Amniotic epithelial cell (primary cell): Measurements from ENCODE around the gene TAF11.
"Not testable (repeated sequence)": the region's sequence is repeated elsewhere in the genome, so short reads cannot be mapped to it uniquely, and the experiment has no call there.

Experiments
- DNase-seq: peaks from one replicate; pipeline ENCODE4 v3.0.0-alpha.2; 2010; ENCODE audit warnings: low read depth

TAF11 gene, protein sequence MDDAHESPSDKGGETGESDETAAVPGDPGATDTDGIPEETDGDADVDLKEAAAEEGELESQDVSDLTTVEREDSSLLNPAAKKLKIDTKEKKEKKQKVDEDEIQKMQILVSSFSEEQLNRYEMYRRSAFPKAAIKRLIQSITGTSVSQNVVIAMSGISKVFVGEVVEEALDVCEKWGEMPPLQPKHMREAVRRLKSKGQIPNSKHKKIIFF

DNA sequence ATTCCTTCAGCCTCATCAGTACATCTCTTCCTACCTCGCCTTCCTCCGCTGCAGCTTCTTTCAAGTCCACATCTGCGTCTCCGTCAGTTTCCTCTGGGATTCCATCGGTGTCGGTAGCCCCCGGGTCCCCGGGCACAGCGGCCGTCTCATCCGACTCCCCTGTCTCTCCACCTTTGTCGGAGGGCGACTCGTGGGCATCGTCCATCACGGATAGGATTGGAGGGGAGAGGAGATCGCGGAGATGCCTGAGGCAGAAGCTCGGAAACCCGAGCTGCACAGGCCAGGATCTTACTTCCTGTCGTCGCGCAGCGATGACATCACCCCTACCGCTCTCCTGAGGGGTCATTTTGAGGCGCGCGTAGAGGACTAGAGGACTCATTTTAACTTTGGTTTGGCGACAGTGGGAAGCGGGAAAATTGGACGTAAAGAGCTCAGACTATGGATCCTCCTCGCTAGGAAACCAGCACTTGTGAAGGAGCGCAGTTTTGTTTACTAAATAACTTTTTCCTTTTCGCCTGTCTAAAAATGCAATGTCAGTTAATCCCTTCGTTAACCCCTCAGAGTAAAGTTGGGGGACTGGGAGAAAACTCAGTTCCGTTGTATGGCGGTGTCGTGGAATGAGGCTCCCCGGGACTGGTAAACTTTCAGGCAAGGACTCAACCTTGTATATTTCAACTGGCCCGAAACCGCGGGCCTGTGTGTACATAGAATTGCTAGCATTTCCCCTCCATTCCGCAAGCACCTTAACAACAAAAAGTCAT, at the start of gene TAF11:
Gene TAF11, minus strand, starts transcription at position 290 of the 761 bp plus-strand sequence. Its CDS starts 85 bp downstream, at position 205.
- peak; percentile 92 for DNase-seq

DNA sequence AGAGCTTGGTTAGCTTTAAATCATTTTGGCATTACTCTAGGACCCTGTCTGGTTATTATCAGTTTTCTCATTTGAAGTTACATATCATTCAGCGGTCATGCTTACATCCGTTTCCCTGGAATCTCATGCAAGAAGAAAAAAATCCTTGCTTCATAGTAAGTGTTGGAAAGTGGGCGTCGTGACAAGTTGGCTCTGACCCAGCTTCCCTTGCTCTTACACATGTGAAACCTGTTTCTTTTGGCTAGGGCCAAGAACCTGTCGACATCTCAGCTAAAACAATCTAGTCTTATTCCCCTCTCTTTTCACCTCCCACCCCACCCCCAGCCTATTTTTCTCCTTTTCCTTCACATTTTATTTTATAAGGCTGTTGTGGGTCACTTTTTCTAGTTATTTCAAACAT, 46.7 kb upstream of the TAF11 start:
- peak; percentile 96 for DNase-seq

DNA sequence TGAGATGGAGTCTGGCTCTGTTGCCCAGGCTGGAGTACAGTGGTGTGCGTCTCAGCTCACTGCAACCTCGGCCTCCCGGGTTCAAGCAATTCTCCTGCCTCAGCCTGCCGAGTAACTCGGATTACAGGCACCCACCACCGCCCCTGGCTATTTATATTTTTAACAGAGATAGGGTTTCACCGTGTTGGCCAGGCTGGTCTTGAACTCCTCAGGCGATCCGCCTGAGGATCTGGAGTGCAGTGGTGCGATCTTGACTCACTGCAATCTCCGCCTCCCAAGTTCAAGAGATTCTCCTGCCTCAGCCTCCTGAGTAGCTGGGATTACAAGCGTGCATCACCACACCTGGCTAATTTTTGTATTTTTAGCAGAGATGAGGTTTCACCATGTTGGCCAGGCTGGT, 44.4 kb upstream of the TAF11 start:
- DNase-seq, result not testable (repeated sequence)

DNA sequence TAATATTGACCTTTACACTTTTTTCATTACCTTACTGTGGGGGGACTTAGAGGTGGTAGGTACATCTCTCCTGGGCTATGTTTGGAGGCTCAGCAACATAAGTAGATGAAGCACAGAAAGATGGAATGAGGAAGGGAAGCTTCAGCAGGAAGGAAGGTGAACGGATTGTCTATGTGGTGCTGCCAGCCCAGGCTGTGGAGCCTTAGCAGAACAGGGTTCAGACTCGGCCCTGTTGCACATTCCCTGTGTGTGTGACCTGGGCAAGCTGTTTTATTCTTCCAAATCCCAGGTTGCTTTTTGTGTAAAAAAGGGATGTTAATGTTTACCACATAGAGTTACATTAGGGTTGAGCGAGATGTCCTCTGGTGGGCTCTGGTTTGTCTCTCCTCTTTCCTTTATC, 42.4 kb upstream of the TAF11 start:
- DNase-seq, result no peak

DNA sequence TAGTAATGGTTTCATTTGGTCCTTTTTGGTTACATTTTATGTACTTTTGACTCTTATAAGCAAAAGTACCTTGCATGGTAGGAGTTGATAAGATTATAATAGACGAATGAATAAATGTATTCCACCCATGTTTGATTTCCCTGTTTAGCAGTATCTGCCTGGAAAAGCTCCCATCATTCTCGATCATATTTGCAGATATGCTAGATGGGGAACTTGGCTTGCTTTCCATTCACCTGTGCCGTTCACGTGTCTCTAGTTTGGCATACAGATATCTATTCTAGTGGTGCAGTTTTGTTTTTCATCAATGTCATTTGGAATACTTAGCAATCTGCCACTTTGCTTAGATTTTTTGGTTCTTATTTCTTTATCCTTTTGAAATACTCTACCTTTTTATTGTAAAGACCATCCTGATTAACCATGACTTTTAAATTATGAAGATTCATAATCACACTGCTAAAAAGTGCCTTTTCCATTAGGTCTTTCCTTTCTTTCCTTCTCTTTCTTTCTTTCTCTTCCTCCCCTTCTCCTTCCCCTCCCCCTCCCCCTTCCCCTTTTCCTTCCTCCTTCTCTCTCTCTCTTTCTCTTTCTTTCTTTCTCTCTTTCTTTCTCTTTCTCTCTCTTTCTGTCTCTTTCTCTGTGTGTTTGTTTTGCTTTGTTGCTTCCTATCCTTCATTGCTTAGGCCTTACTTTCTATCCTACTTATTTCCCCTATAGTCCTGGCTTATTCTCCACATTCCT, 41.6 kb upstream of the TAF11 start:
- DNase-seq, result no peak

DNA sequence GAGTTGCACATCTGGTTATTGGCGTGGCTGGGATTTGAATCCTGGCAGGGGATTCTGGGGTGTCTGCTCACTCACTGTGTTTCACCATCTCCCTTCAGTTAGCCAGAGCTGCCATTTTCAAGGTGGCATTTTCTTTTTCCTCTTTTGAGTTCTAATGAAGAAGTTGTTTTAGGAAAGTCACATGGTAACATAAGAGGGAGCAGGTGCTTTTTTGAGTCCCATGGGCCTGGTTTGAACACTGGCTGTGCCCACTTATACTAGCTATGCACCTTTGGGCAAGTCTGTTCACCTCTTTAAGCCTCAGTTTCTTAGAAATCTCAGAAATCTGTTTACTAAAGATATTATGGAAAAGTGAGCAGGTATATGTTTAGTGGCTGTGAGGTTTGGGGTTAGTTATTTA, 40.9 kb upstream of the TAF11 start:
- no peak for DNase-seq

DNA sequence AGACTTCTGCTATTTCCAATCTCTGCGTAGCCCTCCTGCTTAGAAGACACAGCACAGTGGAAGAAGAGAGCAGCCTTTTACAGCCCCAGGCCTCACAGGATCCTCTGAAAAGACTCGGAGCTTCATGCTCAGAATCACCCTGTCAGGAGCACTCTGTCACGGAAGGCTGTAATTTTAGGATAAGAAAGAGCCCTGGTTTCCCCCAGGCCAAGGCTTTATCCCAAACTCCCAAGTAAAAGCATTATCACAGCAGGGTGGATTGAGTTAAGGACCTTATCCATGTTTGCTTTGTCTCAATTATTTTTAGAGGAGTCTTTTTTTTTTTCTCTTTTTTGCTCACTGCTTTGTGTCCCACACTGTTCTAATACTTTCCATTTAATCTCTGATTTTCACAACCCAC, 40.4 kb upstream of the TAF11 start:
- DNase-seq, result no peak

DNA sequence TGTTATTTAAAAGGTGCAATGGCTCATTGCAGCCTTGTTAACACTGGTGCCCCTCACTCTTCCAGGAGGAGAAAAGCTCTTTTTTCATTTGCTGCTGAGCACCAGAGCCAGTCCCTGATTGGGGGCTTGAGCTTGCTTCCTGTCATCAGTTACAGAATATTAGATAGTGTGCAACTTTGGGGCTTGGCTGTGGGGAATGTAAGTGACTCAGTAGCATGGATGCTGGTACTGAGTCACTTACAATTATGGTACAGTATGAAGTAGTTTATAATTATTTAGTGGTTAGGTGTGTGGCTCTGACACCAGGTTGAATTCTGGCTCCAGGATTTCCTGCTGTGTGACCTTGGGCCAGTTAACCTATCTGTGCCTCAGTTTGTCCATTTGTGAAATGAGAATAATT, 38.8 kb upstream of the TAF11 start:
- peak; percentile 61 for DNase-seq

DNA sequence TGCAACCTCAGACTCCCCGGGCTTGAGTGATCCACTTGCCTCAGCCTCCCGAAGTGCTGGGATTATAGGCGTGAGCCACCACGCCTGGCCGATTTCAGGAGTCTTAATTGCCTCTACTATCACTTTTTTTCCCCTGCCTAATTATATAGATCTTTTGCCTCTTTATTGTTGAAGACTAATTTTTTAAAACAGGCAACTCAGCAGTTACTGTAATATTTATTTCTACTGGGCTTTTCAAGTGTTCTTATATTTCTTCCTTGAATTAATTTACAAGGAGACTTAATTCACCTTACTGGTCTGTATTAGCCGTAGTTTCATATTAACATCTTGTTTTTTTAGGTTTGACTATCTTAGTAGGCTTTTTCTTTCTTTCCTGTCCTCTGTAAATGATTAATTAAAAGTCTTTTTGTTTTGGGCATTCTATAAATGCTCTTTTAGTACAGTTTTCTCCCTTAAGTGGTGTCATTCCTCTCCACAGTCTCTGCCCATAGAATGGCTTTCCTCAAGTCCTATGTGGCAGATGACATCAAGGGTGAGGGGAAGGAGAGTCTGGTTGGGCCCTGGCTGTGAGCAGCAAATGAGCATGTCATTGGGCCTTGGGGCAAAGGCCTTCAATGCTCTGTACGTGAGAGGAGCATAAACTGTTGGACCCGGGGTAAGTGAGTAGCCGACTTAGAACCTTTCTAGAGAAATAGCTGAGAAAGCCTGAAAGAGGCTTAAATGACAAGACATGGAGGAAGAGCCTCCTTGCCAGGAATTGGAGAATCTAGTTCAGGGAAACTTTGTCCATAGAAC, 37.2 kb upstream of the TAF11 start:
- DNase-seq, result no peak

DNA sequence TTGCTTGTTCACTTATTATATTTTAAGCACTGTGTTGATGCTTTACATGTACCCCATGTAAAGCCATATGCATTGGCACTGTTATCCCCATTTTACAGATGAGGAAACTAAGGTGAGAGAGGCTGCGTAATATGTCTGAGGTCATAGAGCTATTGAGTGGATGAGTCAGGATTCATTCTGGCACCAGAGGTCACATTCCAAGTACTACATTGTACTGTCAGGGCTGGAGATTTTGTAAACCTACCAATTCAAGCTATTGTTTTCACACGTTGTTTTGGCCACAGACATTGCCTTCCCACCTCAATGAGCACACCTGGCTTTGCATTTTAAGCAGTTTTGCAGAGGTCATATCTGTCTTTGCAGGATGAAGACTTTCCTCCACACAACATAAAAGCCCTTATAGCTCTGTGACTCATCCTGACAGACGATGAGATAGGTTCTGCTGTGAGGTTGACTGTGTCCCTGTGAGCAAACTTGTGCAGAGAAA, 34.4 kb upstream of the TAF11 start:
- peak; percentile 79 for DNase-seq

DNA sequence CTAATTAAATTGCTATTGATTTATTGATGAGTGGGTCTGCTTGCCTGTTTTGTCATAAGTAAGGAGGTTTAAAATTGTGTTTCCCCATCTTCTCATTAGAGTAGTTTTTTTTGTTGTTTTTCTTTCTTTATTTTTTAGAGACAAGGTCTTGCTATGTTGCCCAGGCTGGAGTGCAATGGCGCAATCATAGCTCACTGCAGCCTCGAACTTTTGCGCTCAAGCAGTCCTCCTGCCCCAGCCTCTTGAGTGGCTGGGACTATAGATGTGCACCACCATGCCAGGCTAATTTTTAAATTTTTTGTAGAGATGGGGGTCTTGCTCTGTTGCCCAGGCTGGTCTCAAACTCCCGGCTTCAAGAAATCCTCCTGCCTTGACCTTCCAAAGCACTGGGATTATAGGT, 32.3 kb upstream of the TAF11 start:
- DNase-seq, result no peak

DNA sequence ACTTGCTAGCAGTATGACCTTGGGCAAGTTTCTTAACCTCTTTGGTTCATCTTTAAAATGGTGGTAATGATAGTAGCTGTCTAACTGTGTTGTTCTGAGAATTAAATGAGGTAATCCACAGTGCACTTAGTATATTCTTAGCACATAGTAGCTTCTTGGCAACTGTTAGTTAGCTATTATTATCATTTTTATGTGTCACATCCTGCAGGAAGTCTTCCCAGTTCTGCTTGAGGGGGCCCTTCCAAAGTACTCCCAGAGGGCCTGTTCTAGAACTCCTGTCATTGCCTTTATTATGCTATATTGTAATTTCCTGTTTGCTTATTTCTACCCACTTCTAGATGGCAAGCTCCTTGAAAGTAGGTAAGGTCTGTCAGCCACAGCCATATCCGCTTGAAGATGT, 31.8 kb upstream of the TAF11 start:
- DNase-seq, result no peak

DNA sequence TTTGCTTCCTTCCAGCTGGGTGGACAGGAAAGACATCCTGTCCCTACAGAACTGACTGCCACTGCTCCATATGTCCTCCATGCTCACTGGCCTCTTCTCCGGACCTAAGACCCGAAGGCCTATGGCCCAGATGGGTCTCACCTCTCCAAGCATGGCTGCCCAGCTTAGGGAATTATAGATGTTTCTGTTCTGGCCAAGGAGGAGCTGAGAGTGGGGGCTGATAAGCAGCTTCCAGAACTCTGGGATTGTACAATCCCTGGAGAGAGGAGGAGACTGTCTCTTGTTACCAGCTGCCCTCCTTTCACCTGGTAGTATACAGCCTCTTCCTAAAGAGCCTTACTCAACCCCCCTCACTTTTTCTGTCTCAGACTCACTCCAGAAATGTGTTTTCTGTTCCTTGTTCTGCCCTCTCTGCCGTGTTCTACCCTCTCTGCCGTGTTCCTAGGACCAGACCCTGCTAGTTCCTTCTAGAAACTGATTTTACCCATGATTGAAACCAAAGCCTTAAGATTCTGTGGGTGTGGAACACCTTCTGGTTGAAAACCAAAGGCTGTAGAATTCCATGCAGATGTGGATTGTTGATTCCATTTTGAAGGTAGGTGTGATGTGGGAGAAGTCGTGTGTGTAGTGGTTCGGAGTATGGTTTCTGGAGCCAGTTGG, 29.9 kb upstream of the TAF11 start:
- peak; percentile 41 for DNase-seq

DNA sequence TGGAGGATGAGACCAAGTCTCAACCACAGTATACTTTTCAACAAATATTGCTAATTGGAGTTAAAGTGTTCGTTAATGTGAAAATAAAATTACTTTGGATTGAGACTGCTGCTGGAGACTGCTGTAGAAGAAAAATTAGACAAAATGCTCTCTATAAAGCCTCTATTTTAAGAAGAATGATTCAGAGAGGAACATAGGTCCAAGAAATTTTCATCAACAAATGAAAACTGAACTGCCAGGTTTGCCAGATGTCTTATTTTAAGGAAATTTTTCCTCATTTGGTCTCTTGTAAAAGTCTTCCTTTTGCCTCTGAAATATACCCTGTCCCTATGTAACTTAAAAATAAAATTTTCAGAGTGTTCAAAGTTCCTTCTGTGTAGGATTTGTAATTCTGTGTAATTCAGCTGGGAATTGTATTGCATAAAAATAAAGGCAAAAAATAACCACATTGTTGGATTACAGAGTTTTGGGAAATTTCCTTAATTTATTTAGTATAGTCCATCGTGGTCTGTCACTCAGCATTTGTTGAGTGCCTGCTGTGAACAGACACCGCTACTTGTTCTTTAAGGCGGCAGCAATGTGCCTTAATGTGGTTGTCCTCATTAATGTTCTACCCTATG, 28.6 kb upstream of the TAF11 start:
- DNase-seq, result no peak

DNA sequence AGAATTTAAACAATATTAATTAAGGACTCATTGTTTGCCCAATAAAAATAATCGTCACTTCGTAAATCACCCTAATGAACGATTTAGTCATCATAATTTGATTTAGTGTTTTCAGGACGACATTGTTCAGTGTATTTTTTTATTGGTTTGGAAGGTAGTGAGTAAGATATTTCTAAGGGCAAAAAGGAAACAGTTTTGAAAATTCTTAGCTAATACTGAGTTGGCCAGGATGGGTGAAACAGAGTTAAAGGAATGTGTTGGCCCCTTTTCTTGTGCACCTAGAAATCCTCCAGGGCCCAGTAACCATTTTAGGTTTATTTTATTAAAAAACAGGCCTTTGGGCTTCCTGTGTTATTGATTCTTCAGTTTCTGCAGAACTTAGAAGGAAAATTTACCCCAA, 26.5 kb upstream of the TAF11 start:
- DNase-seq, result no peak

DNA sequence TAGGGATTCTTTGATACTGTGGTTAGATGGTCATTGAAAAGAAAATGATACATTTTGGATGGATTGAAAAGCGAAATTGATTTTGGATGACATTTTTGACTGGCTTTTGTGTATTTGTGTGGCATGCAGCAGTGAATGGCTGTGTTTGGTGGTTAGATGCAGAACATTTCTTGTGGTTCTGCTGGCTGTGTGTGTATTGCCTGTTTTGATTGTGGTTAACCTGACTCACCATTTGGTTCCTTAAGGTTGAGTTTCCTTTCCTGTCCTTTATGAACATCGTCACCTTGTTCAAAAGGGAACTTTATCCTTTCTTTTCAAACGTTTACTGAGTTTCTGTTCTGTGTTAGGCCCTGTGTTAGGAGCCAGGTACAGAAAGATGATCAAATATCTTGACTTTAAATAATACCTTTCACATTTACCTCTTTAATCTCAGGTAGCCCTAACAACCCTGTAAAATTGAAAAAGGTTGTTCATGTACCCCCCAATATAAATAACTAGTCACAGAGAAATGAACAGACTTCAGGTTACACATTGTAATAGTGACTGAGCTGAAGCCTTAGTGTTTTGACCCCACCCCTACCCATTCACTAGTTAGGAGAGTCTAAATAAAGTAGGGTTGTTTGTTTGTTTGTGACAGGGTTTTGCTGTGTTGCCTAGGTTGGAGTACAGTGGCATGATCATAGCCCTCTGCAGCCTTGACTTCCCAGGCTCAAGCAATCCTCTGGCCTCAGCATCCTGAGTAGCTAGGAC, 25.0 kb upstream of the TAF11 start:
- peak; percentile 91 for DNase-seq

DNA sequence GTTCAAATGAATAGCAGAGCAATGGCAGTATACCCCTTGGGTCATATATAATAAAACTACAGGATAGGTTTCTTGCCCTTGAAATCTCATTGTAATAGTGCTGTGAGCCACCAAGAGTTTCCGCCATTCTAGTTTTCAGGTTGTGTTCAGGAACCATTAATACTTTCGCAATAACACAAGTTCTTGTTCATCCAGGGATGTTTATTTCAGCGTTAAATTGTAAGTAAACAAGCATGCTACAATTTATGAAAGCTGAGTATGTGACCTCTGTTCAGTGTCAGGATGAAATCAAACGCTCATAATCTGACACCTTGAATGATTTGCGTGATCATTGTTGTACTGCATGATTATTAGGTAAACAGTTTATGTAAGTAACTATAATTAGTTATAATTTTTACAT, 24.0 kb upstream of the TAF11 start:
- DNase-seq, result peak; percentile 40

DNA sequence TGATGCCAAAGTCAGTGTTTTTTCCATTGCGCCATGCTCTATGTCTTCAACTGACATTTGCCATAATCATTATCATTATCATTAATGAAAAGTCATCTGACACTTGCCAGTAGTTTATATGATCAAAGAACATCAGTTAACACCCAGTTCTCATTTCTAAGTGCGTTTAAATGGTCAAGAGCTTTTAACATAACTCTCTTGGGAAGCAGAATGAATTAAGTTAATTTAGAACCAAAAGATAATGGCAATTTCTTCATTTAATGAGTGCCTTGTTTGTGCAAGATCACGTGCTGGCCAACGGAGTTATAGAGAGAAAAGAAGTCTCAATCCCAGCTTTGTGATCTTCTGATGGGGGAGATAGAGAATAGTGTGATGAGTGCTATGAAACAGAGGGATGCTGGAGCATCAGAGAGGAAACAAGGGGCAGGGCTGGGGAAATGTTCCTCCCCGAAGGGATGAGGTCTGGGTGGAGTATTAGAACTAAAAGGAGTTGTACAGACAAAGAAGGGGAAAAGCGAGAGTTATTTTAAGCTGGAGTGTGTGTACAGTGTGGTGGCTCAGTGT, 21.6 kb upstream of the TAF11 start:
- DNase-seq, result no peak

DNA sequence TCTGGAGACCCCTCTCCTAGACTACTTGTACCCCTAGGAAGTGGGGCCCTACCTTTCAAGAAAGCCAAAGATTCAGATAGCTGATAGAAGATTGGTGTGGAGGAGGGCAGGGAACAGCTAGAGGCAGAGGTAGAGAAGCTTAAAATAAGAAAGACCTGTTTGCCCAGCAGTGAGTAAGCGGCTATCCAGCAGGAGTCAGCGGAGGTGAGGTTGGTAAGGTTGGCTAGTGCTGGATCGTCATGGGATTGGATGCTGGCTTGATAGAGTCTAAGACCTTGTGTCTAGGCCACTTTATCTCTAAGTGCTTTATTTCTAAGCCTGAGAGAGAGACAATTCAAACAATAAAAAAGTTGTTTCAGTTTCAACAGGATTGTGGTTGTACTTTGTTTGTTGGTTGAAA, 20.4 kb upstream of the TAF11 start:
- DNase-seq, result no peak

DNA sequence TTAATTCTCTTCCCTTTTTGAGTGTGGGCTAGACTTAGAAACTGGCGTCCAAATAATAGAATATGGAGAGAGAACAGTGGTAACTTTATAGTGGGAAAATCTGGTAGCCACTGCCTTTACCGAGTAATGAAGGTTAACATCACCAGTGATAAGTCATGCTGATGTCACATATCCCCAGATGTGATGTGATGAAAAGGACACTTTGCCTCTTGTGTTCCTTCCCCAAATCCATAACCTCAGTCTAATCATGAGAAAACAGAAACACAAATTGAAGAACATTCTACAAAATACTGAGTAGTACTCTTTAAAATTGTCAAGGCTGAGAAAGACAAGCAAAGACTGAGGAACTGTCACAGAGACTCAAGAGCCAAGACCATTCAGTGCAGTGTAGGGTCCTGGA, 19.0 kb upstream of the TAF11 start:
- no peak for DNase-seq
